Heart left ventricle (tissue), 16 donors: Measurements from ENCODE around the gene FAM50B. TPM values are rescaled to one million over a fixed set of nuclear protein-coding genes. Genes with fewer than 3 reads are reported as not detected.

ENCODE experiments used
- ATAC-seq, 4 donors: fragments of 200-7000 bp; cut with Tn5 transposase; one replicate each; pipeline ENCODE4 v1.9.1; 2020 to 2022; ENCODE audit warnings: moderate library complexity in 4 of 4, mild to moderate bottlenecking in 3 of 4, moderate number of reproducible peaks in 1 of 4
- DNase-seq, 5 donors: peaks; one replicate each; pipeline ENCODE4 v3.0.0-alpha.2; 2020
- H3K27ac ChIP-seq, 12 donors: fragments of 200-600 bp; sonication (generic) in 4 of 12; one replicate each; pipeline versions ENCODE4 v1.5.0 to v1.8.0; 2016 to 2022; ENCODE audit warnings: mild to moderate bottlenecking in 2 of 12
- H3K27me3 ChIP-seq, 9 donors: fragments of 200-600 bp; sonication (generic) in 2 of 9; one replicate each; pipeline versions ENCODE4 v1.5.1 to v1.8.0; 2016 to 2022; ENCODE audit warnings: mild to moderate bottlenecking in 3 of 9
- H3K36me3 ChIP-seq, 9 donors: fragments of 200-600 bp; sonication (generic) in 2 of 9; one replicate each; pipeline versions ENCODE4 v1.5.0 to v1.8.0; 2018 to 2022; ENCODE audit warnings: mild to moderate bottlenecking in 2 of 9
- H3K4me1 ChIP-seq, 12 donors: fragments of 200-600 bp; sonication (generic) in 4 of 12; one replicate each; pipeline versions ENCODE4 v1.5.0 to v1.8.0; 2016 to 2022; ENCODE audit warnings: mild to moderate bottlenecking in 3 of 12
- H3K4me3 ChIP-seq, 12 donors: fragments of 200-600 bp; sonication (generic) in 4 of 12; one replicate each; pipeline versions ENCODE4 v1.5.0 to v1.8.0; 2017 to 2022; ENCODE audit warnings: mild to moderate bottlenecking in 9 of 12, moderate library complexity in 4 of 12
- H3K9me3 ChIP-seq, 12 donors: fragments of 200-600 bp; sonication (generic) in 4 of 12; one replicate each; pipeline versions ENCODE4 v1.5.0 to v1.8.0; 2016 to 2022; ENCODE audit warnings: mild to moderate bottlenecking in 1 of 12
- POLR2A ChIP-seq, 2 donors: fragments of 450-650 bp; IDR thresholded peaks; one replicate each; pipeline ENCODE4 v1.6.1; 2017; ENCODE audit warnings: antibody characterized with exemption in 2 of 2, mild to moderate bottlenecking in 2 of 2, moderate library complexity in 2 of 2
- WGBS, 4 donors: extraction: QIAGEN DNeasy Blood & Tissue Kit in 2 of 4; methylation state at CpG; one replicate each; pipeline versions ENCODE4 v1.1.5 to v1.1.7; 2013 to 2018; 5-methylcytosine and 5-hydroxymethylcytosine counted together
- intact Hi-C, 10 donors: fragments of 100-400 bp; cut with DNase I; formaldehyde crosslinking; loops; one replicate each; pipeline versions ENCODE4 v1.11.1 to v1.14.2; 2022
- polyA plus RNA-seq, 2 donors: library from polyadenylated mRNA; stranded (reverse); fragments of 200-250 nt; gene quantifications; one replicate each; pipeline ENCODE4 v1.2.3, GENCODE V29; 2013
- total RNA-seq, 9 donors: library from RNA; depleted of rRNA in 2 of 9; stranded (reverse); fragments of >200 nt in 2 of 9; fragmentation: NEBNext Ultra II Directional in 3 of 9; extraction: Animal tissue kit (Norgen Biotek cat#: 25700) in 3 of 9; gene quantifications; one replicate each; pipeline versions ENCODE4 v1.1.0 to v1.2.4, GENCODE V29; 2016 to 2023
- TF ChIP-seq, protein P1 (sequence below), 12 donors: fragments of 200-600 bp; sonication (generic) in 4 of 12; IDR thresholded peaks; one replicate each; pipeline versions ENCODE4 v1.5.0 to v1.8.0; 2018 to 2022; ENCODE audit warnings: antibody characterized with exemption in 12 of 12, mild to moderate bottlenecking in 5 of 12
- donor health status: ischemic (EF 13 %, LVEDD 7.1; RV severe dilation, severe dysfunction).
- donor health status: healthy with polysubstance abuse.
- donor health status: DM: no; HTN: yes; CAD: no.
- donor health status: DM: no; HTN: no; CAD: no.
- donor health status: ischemic (EF 25% LVEDD 6.9; RV normal size, moderate dysfunction).
- donor health status: ischemic (EF 25% LVEDD 5.7; RV mildly dilated, moderate dysfunction).
- donor health status: healthy.
- donor health status: DM: yes; HTN: yes; CAD: no.
- donor health status: ischemic (EF 35%, LVEDD 5.7; RV mildly dilated, moderate dysfunction).
- donor health status: nonischemic (EF 11% LVEDD 7.7; RV severe dilation, severe dysfunction).
- donor health status: DM: yes; HTN: yes; CAD: no.
- donor health status: PGD.
- donor health status: ischemic (EF 29% LVEDD 5.4; RV normal size, mild dysfunction).
- donor health status: nonischemic (EF 23%, LVEDD 6.1; RV moderate dilation, normal function).

Gene FAM50B
- total and polyA plus RNA-seq, 11 donors = 11.7 to 29.1 (median 21.5) TPM

DNA sequence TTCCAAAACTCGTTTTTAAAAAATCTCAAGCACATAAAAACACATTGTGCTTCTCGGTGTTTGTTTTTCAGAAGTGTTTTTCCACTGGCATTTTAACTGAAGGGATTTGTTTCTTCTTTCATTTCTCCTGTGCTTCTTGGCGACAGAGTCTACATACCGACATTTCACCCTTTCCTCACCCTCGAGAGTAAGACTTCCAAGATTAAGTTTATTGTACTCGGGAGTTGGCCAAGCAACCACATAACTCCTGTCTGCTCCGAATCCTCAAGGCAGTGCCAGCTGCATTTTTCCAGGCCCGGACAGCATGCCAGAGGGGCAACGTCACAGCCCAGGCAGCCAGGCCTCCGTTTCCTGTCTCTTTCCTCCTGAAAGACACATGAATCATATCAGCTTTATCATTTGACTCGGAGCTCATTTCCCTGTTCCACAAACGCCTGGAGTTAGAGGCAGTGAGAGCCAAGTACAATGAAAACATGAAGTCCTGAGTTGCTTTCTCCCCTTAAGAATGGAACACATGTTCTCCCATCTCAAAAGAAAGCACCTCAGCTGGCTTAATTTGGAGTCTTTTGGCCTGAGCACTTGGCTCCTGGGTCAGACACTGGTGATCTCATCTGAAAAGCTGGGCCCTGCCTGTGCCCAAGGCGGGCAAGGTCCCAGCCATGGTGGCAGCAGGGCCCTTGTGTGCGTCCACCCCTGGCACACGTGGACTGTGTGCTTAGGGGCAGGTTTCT lies 23.2 kb upstream of the FAM50B start:
- H3K4me3 ChIP-seq = peak overlapping the region in 10 of 12 donors; percentile 2 to 41 (median 14)
- peaks cover 9 to 45% (median 32%) of the 10 kb centered on the region in 12 donors for H3K4me1 ChIP-seq
- TF ChIP-seq POLR2A (IDR thresholded peaks at IDR 0.05) = peak in 1 of 2 donors; percentile 30
- TF ChIP-seq, protein P1, sequence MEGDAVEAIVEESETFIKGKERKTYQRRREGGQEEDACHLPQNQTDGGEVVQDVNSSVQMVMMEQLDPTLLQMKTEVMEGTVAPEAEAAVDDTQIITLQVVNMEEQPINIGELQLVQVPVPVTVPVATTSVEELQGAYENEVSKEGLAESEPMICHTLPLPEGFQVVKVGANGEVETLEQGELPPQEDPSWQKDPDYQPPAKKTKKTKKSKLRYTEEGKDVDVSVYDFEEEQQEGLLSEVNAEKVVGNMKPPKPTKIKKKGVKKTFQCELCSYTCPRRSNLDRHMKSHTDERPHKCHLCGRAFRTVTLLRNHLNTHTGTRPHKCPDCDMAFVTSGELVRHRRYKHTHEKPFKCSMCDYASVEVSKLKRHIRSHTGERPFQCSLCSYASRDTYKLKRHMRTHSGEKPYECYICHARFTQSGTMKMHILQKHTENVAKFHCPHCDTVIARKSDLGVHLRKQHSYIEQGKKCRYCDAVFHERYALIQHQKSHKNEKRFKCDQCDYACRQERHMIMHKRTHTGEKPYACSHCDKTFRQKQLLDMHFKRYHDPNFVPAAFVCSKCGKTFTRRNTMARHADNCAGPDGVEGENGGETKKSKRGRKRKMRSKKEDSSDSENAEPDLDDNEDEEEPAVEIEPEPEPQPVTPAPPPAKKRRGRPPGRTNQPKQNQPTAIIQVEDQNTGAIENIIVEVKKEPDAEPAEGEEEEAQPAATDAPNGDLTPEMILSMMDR (IDR thresholded peaks at IDR 0.05) = no peak
- no peaks in the 10 kb centered on the region for H3K36me3 ChIP-seq
- ATAC-seq (peak; percentile 74 to 96 (median 94)), DNase-seq (peak; percentile 79 to 94 (median 86))
- peak overlapping the region; percentile 82 to 94 (median 87) for H3K27ac ChIP-seq
- WGBS, 4 donors = 8 to 18% (median 12%) methylated on average over 15 of the region's 15 CpGs
- no peaks in the 10 kb centered on the region for H3K27me3 ChIP-seq
- H3K9me3 ChIP-seq = no peaks in the 10 kb centered on the region
- intact Hi-C loops = loop anchor here in 8 of 10 donors (1.0 to 5.0 kb wide), 6 partner anchors 61 to 86 kb away; partner anchors contain the start of gene PXDC1 (in 5 of the 8)

GRCh38 chr6:3829285-3829684 lies 19.9 kb upstream of the FAM50B start:
- Histone ChIP-seq H3K27me3 (no peaks in the 10 kb centered on the region), H3K4me1 (peaks cover 9 to 39% (median 28%) of the 10 kb centered on the region in 12 donors), H3K27ac (no peak overlapping the region), H3K9me3 (no peaks in the 10 kb centered on the region), H3K4me3 (no peak overlapping the region), H3K36me3 (no peaks in the 10 kb centered on the region)
- TF ChIP-seq, protein P1 (IDR thresholded peaks at IDR 0.05) = no peak
- TF ChIP-seq POLR2A (IDR thresholded peaks at IDR 0.05) = no peak
- intact Hi-C loops = loop anchor here in 8 of 10 donors (5.0 kb wide), 4 partner anchors 58 to 83 kb away; partner anchors contain the start of gene PXDC1 (in 4 of the 8)
- DNase-seq (no peak), ATAC-seq (no peak)
- 83 to 95% (median 90%) methylated on average over 5 of the region's 5 CpGs for WGBS, 4 donors

- ATAC-seq = no peak
- Histone ChIP-seq H3K9me3 (no peaks in the 10 kb centered on the region), H3K36me3 (no peaks in the 10 kb centered on the region), H3K27me3 (no peaks in the 10 kb centered on the region), H3K4me1 (peaks cover 2 to 26% (median 17%) of the 10 kb centered on the region in 12 donors), H3K27ac (no peak overlapping the region), H3K4me3 (no peak overlapping the region)
- WGBS, 4 donors = 97 to 100% (median 98%) methylated on average over 2 to 4 of the region's 4 CpGs
- TF ChIP-seq, protein P1 (IDR thresholded peaks at IDR 0.05) = no peak
- TF ChIP-seq POLR2A (IDR thresholded peaks at IDR 0.05) = no peak
- DNase-seq = no peak
- intact Hi-C loops = no loop called here
Measured at GRCh38 chr6:3830806-3831205, 18.4 kb upstream of the FAM50B start.

GRCh38 chr6:3831761-3832530 lies 17.2 kb upstream of the FAM50B start:
- no peak for DNase-seq
- H3K4me1 ChIP-seq = peaks cover 0 to 30% (median 6%) of the 10 kb centered on the region in 12 donors
- ATAC-seq = no peak
- peak overlapping the region in 6 of 12 donors; percentile 2 to 41 (median 22) for H3K27ac ChIP-seq
- no peaks in the 10 kb centered on the region for H3K36me3 ChIP-seq
- no peak overlapping the region for H3K4me3 ChIP-seq
- WGBS, 4 donors = 52 to 69% (median 63%) methylated on average over 6 of the region's 6 CpGs
- H3K27me3 ChIP-seq = no peaks in the 10 kb centered on the region
- H3K9me3 ChIP-seq = no peaks in the 10 kb centered on the region
- intact Hi-C loops = no loop called here
- TF ChIP-seq, protein P1 (IDR thresholded peaks at IDR 0.05) = no peak
- no peak for TF ChIP-seq POLR2A (IDR thresholded peaks at IDR 0.05)
